GM23338 (cell line): Measurements from ENCODE around the gene TMEM11. TPM values are rescaled to one million over a fixed set of nuclear protein-coding genes. Genes with fewer than 3 reads are reported as not detected.

Experiments
- ATAC-seq: fragments of 200-7000 bp; cut with Tn5 transposase; 3 replicates; pipeline ENCODE4 v1.9.1; 2020
- DNase-seq: peaks from one replicate; pipeline ENCODE4 v3.0.0-alpha.2; 2015; ENCODE audit warnings: low spot score
- H2AFZ ChIP-seq: fragments of 200-600 bp; sonication (generic); 2 replicates; pipeline ENCODE4 v1.8.0; 2016; ENCODE audit warnings: antibody characterized with exemption, mild to moderate bottlenecking, moderate library complexity
- H3F3A ChIP-seq: fragments of 200-600 bp; sonication (generic); replicated peaks from 2 replicates; pipeline ENCODE4 v1.8.0; 2017; ENCODE audit warnings: antibody characterized with exemption, mixed run types, low read depth
- H3K27ac ChIP-seq: fragments of 200-600 bp; sonication (generic); 2 replicates; pipeline ENCODE4 v1.6.1; 2016; ENCODE audit warnings: low read depth
- H3K27me3 ChIP-seq: fragments of 200-600 bp; sonication (generic); 2 replicates; pipeline ENCODE4 v1.8.0; 2016; ENCODE audit warnings: mild to moderate bottlenecking, mixed run types, moderate library complexity; ENCODE audit not compliant: insufficient read depth
- H3K36me3 ChIP-seq: fragments of 200-600 bp; sonication (generic); 2 replicates; pipeline ENCODE4 v1.8.0; 2016; ENCODE audit warnings: mild to moderate bottlenecking; ENCODE audit not compliant: insufficient read depth
- H3K4me1 ChIP-seq: fragments of 200-600 bp; sonication (generic); 2 replicates; pipeline ENCODE4 v1.8.0; 2016; ENCODE audit warnings: mild to moderate bottlenecking, moderate library complexity; ENCODE audit not compliant: insufficient read depth
- H3K4me2 ChIP-seq: fragments of 200-600 bp; sonication (generic); 2 replicates; pipeline ENCODE4 v1.7.1; 2017; ENCODE audit warnings: mixed run types
- H3K4me3 ChIP-seq: fragments of 200-600 bp; sonication (generic); 2 replicates; pipeline ENCODE4 v1.6.1; 2016; ENCODE audit warnings: mixed run types
- H3K79me2 ChIP-seq: fragments of 200-600 bp; sonication (generic); replicated peaks from 2 replicates; pipeline ENCODE4 v1.8.0; 2017; ENCODE audit warnings: mild to moderate bottlenecking; ENCODE audit not compliant: insufficient read depth
- H3K9me2 ChIP-seq: fragments of 200-600 bp; sonication (generic); 2 replicates; pipeline ENCODE4 v1.8.0; 2017; ENCODE audit not compliant: insufficient read depth
- H4K20me1 ChIP-seq: fragments of 200-600 bp; sonication (generic); replicated peaks from 2 replicates; pipeline ENCODE4 v1.8.0; 2017; ENCODE audit warnings: mild to moderate bottlenecking; ENCODE audit not compliant: insufficient read depth
- H3K27ac Mint-ChIP-seq: 2 replicates; pipeline ENCODE4 v1.8.0; 2020; ENCODE audit warnings: inconsistent platforms, mild to moderate bottlenecking, moderate library complexity, mixed read lengths
- H3K27me3 Mint-ChIP-seq: 3 replicates; pipeline ENCODE4 v1.8.0; 2022; ENCODE audit warnings: low read depth, mild to moderate bottlenecking, moderate library complexity, mixed read lengths, inconsistent platforms; ENCODE audit not compliant: insufficient read depth, poor library complexity
- H3K36me3 Mint-ChIP-seq: 3 replicates; pipeline ENCODE4 v1.8.0; 2021; ENCODE audit warnings: low read depth, mild to moderate bottlenecking, inconsistent platforms, moderate library complexity, mixed read lengths
- H3K4me1 Mint-ChIP-seq: 3 replicates; pipeline ENCODE4 v1.8.0; 2020; ENCODE audit warnings: mild to moderate bottlenecking, inconsistent platforms, mixed read lengths
- H3K4me3 Mint-ChIP-seq: 3 replicates; pipeline ENCODE4 v1.8.0; 2021; ENCODE audit warnings: moderate library complexity, mild to moderate bottlenecking, inconsistent platforms, mixed read lengths
- H3K9me3 Mint-ChIP-seq: 3 replicates; pipeline ENCODE4 v1.8.0; 2020; ENCODE audit warnings: moderate library complexity, mild to moderate bottlenecking, inconsistent platforms, mixed read lengths
- ETS1 ChIP-seq: IDR thresholded peaks from 2 replicates; pipeline ENCODE4 v1.6.1; 2016; ENCODE audit warnings: antibody characterized with exemption
- NANOG ChIP-seq: IDR thresholded peaks from 2 replicates; pipeline ENCODE4 v1.6.1; 2016; ENCODE audit warnings: antibody characterized with exemption, borderline replicate concordance
- POLR2AphosphoS5 ChIP-seq: IDR thresholded peaks from 2 replicates; pipeline ENCODE4 v1.6.1; 2016; ENCODE audit warnings: antibody characterized with exemption, low read depth
- REST ChIP-seq: IDR thresholded peaks from one replicate; pipeline ENCODE4 v1.6.1; 2018; ENCODE audit warnings: antibody characterized with exemption; ENCODE audit not compliant: unreplicated experiment
- STAT1 ChIP-seq: IDR thresholded peaks from one replicate; pipeline ENCODE4 v1.6.1; 2016; ENCODE audit warnings: antibody characterized with exemption; ENCODE audit not compliant: unreplicated experiment
- ZNF114 ChIP-seq: fragments of 250-450 bp; sonication (Bioruptor Pico); IDR thresholded peaks from 2 replicates; pipeline ENCODE4 v1.5.0; 2020; ENCODE audit warnings: mild to moderate bottlenecking, moderate library complexity
- ZNF462 ChIP-seq: fragments of 250-450 bp; sonication (Bioruptor Pico); IDR thresholded peaks from 2 replicates; pipeline ENCODE4 v1.5.0; 2020; ENCODE audit warnings: mild to moderate bottlenecking, moderate library complexity
- polyA plus RNA-seq: library from polyadenylated mRNA; unstranded; fragments of >200 nt; fragmentation: Nextera tagmentation; extraction: Ambion mirVana; gene quantifications from 2 replicates; pipeline ENCODE4 v1.2.1, GENCODE V29; 2016
- total RNA-seq: library from RNA; depleted of rRNA; stranded (reverse); fragments of >200 nt; shearing (Covaris generic); gene quantifications from 2 replicates; pipeline ENCODE4 v1.2.3, GENCODE V29; 2014

TMEM11 gene
- total and polyA plus RNA-seq, 2 experiments from 2014 or later = 38.5 to 90.2 TPM

GRCh38 chr17:21170809-21171208 is 43.2 kb downstream of the TMEM11 start (continued):
- TF ChIP-seq ETS1 (no peak), ZNF462 (CRISPR knock-in tag) (no peak), STAT1 (no peak), NANOG (no peak)

- Histone ChIP-seq H3K27ac (no peak overlapping the region), H3K4me2 (no peak overlapping the region), H3K9me2 (no peaks in the 10 kb centered on the region), H4K20me1 (no peaks in the 10 kb centered on the region), H3K79me2 (no peaks in the 10 kb centered on the region), H3K4me1 (no peaks in the 10 kb centered on the region), H3K4me3 (no peak overlapping the region), H2AFZ (no peak overlapping the region), H3F3A (no peaks in the 10 kb centered on the region), H3K36me3 (no peaks in the 10 kb centered on the region), H3K27me3 (no peaks in the 10 kb centered on the region)
- ATAC-seq (no peak), DNase-seq (no peak)
- no peaks in the 10 kb centered on the region for H3K9me3 Mint-ChIP-seq
- peaks cover 6% of the 10 kb centered on the region for H3K27me3 Mint-ChIP-seq
- no peak overlapping the region for H3K4me3 Mint-ChIP-seq
- H3K27ac Mint-ChIP-seq = no peak overlapping the region
- H3K4me1 Mint-ChIP-seq = no peaks in the 10 kb centered on the region; the same call in 2 of the 3 replicates
- H3K36me3 Mint-ChIP-seq = peaks cover 9% of the 10 kb centered on the region; the same call in 2 of the 3 replicates
- TF ChIP-seq REST = no peak
- no peak for TF ChIP-seq STAT1
- no peak for TF ChIP-seq POLR2AphosphoS5
- no peak for TF ChIP-seq ZNF114
- TF ChIP-seq NANOG = no peak
These were observed 44.5 kb downstream of the TMEM11 start for GRCh38 chr17:21169496-21169895.
